Progenitor cell of endocrine pancreas (in vitro differentiated cells): ENCODE results near the gene RRP9. TPM values are rescaled to one million over a fixed set of nuclear protein-coding genes. Genes with fewer than 3 reads are reported as not detected.

Source experiments
- DNase-seq: peaks from one replicate; pipeline ENCODE4 v3.0.0; 2021; ENCODE audit warnings: low spot score; ENCODE audit not compliant: unreplicated experiment
- H3K27ac Mint-ChIP-seq: 2 replicates; pipeline ENCODE4 v1.8.0; 2021; ENCODE audit warnings: mild to moderate bottlenecking, moderate library complexity, mixed read lengths
- H3K27me3 Mint-ChIP-seq: 2 replicates; pipeline ENCODE4 v1.8.0; 2021; ENCODE audit warnings: mixed read lengths
- H3K36me3 Mint-ChIP-seq: 2 replicates; pipeline ENCODE4 v1.8.0; 2022; ENCODE audit warnings: mixed read lengths; ENCODE audit not compliant: insufficient read depth
- H3K4me1 Mint-ChIP-seq: 2 replicates; pipeline ENCODE4 v1.8.0; 2021; ENCODE audit warnings: low read depth, mixed read lengths
- H3K4me3 Mint-ChIP-seq: 2 replicates; pipeline ENCODE4 v1.8.0; 2021; ENCODE audit warnings: low read depth, mild to moderate bottlenecking, moderate library complexity, mixed read lengths
- H3K9me3 Mint-ChIP-seq: 2 replicates; pipeline ENCODE4 v1.8.0; 2021; ENCODE audit warnings: low read depth, mixed read lengths
- total RNA-seq: library from RNA; stranded (reverse); gene quantifications from 2 replicates; pipeline ENCODE4 v1.2.1, GENCODE V29; 2021
- TF ChIP-seq, protein P1 (sequence below): fragments of 200-600 bp; sonication (generic); IDR thresholded peaks from one replicate; pipeline ENCODE4 v1.5.0; 2021; ENCODE audit warnings: antibody characterized with exemption, mild to moderate bottlenecking; ENCODE audit not compliant: unreplicated experiment

Gene RRP9
- total RNA-seq, 1 donor from 2014 or later, result 22.5 TPM

DNA sequence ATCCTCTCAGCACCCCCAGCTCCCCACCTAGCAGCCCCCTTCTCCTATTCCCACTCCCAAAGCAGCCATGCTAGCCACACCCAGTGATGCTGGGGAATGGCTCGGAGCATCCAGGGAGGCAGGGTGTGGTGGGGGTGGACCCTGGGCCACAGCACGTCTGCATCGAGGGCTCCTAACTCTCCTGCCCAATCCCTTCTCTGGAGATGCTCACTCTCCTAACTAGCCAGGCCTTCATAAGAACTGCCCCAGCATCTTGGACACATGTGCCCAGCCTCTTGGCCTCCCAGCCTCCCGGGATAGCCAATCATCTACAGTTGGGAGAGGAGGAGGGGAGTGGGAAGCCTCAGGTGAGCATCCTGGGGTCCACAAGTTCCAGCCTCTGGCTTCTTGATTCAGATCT lies 22.8 kb upstream of the RRP9 start:
- Mint-ChIP-seq H3K4me1 (peaks cover 31% of the 10 kb centered on the region), H3K27me3 (no peaks in the 10 kb centered on the region), H3K4me3 (no peak overlapping the region), H3K36me3 (peaks cover 5% of the 10 kb centered on the region), H3K9me3 (no peaks in the 10 kb centered on the region), H3K27ac (no peak overlapping the region)
- TF ChIP-seq, protein P1, sequence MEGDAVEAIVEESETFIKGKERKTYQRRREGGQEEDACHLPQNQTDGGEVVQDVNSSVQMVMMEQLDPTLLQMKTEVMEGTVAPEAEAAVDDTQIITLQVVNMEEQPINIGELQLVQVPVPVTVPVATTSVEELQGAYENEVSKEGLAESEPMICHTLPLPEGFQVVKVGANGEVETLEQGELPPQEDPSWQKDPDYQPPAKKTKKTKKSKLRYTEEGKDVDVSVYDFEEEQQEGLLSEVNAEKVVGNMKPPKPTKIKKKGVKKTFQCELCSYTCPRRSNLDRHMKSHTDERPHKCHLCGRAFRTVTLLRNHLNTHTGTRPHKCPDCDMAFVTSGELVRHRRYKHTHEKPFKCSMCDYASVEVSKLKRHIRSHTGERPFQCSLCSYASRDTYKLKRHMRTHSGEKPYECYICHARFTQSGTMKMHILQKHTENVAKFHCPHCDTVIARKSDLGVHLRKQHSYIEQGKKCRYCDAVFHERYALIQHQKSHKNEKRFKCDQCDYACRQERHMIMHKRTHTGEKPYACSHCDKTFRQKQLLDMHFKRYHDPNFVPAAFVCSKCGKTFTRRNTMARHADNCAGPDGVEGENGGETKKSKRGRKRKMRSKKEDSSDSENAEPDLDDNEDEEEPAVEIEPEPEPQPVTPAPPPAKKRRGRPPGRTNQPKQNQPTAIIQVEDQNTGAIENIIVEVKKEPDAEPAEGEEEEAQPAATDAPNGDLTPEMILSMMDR, result no peak
- DNase-seq, result no peak

DNA sequence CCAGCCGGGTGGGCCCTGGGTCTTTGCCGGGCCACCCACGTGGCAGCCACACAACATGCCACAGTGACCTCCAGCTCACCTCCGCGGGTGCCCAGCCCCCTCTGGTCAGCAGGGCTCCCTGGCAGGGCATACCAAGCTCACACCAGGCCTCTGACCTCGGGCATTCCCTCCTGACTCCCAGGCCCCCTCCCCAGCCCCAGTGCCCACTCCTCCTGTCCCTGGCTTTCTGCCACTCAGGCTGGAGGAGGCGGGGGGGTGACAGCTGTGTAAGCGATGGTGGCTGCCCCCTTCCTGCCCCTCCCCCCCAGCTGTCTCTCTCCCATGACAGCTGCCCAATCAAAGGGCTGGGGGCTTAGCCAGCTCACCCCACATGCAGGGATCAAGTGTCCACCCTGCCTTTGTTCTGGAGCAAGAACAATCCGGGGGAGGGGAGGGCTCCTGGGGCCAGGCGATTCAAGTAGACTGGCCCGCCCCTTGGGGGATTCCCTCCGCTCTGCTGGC lies 22.3 kb upstream of the RRP9 start:
- Mint-ChIP-seq H3K4me1 (peaks cover 26% of the 10 kb centered on the region), H3K27ac (no peak overlapping the region), H3K27me3 (no peaks in the 10 kb centered on the region), H3K9me3 (no peaks in the 10 kb centered on the region), H3K36me3 (peaks cover 5% of the 10 kb centered on the region), H3K4me3 (no peak overlapping the region)
- DNase-seq, result no peak
- TF ChIP-seq, protein P1, result no peak

DNA sequence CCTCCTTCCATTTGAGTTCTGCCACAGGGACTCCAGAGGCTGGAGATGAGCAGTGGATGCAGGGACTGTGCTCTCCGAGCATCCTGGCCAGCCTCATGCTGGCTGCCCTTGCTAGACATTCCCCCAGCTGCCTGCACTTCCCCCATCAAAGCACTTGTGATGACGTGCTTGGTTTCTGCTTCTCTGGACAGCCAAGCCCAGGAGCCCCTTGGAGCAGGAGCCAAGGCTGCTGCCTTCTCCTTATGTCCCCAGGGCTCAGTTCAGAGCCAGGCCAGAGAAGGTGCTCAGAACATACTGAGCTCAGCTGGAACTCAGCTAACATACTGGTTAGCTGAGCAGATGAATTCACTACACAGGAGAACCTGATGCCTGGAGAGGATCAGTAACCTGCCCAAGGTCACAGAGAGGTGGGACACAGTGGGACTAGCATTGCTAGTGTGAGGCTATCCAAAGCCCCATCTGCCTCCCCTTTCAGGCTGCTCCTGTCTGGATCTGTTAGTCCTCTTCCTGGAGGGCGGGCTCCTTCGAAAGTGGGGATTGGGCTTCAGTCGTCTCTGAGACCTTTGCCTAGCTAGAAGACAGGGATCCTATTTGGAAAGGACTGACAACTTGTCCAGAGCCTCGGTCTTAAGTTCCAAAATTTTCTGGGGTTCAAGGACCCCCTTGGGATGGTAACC lies 21.3 kb upstream of the RRP9 start:
- Mint-ChIP-seq H3K4me1 (peaks cover 19% of the 10 kb centered on the region), H3K27ac (no peak overlapping the region), H3K9me3 (no peaks in the 10 kb centered on the region), H3K4me3 (no peak overlapping the region), H3K36me3 (peaks cover 8% of the 10 kb centered on the region), H3K27me3 (no peaks in the 10 kb centered on the region)
- TF ChIP-seq, protein P1, result no peak
- no peak for DNase-seq

DNA sequence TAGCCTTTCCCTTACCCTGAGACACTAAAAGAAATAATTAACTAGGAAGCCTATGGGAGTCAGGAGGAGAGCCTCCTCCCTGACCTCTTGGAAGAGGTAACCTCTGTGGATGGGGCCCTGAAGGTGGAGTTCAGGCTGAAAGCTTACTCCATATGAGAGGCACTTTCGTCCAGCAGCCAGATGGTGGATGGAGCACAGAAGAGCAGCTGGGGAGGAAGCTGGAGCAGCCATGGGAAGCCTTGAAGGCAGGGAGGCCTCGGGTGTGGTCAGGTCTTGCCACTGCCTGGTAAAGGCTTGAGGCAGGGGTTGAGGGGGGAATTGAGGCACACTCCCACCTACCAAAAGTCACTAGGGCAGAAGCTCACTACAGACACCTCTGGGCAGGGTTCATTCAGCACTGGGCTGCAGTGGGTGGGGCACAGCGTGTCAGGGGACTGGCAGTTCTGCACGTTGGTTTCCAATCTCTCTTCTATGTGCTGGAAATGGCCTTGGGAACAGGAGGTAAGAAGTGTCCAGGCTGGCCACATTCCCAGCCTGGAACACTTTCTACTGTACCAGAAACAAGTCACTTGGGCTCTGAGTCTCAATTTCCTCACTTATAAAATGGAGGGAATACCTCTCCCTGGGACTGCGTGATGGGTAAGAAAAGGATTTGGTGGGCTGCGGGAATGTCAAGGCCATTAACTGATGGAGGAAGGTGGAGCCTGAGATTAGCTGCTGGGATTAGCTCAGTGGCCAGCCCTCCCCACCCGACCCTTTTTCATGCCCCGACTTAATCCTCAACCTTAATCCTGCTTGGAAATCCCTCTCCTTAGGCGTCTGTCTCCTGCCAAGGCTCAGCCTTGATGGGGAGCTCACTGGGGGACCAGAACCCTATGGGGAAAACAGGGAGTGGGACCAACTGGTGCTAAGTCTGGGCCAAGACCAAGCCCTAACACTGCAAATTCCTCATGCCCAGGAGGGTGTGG lies 20.2 kb upstream of the RRP9 start:
- DNase-seq, result no peak
- H3K4me1 Mint-ChIP-seq, result peaks cover 19% of the 10 kb centered on the region
- no peaks in the 10 kb centered on the region for H3K27me3 Mint-ChIP-seq
- H3K4me3 Mint-ChIP-seq, result no peak overlapping the region
- H3K9me3 Mint-ChIP-seq, result no peaks in the 10 kb centered on the region
- H3K36me3 Mint-ChIP-seq, result peaks cover 8% of the 10 kb centered on the region
- TF ChIP-seq, protein P1, result no peak
- H3K27ac Mint-ChIP-seq, result no peak overlapping the region

DNA sequence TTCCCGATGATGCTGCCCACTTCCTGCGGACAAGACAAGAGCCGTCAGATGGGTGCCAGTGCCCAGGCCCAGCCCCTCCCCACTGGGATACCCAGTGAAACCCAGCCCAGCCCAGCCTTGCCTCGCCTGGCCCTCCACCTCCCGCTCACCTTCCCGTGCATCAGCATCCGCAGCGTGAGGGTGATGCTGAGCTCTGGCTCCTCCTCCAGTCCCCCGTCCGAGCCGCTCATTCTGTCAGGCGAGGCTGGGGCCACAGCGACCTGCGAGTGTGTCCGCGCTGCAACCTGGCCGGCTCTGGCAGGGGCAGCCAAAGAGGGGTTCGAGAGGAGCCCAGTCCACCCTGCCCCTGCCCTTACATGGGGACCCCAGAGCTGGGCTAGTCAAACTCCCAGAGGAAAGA lies 19.3 kb upstream of the RRP9 start:
- Mint-ChIP-seq H3K4me3 (no peak overlapping the region), H3K9me3 (no peaks in the 10 kb centered on the region)
- TF ChIP-seq, protein P1, result no peak

More for the DNA sequence above, 19.3 kb upstream of the RRP9 start:
- Mint-ChIP-seq H3K36me3 (peaks cover 8% of the 10 kb centered on the region), H3K27me3 (no peaks in the 10 kb centered on the region), H3K4me1 (peaks cover 17% of the 10 kb centered on the region), H3K27ac (no peak overlapping the region)
- DNase-seq, result no peak
